ENCODE data around the gene IL37.

The IL37 gene

GRCh38 chr2:112910865-112911264, at the start of gene IL37:
Gene IL37, plus strand, starts transcription at chr2:112911165. Its CDS starts 1,848 bp downstream, at chr2:112913013.
- in situ Hi-C loops (cut with HindIII; ENCODE audit: low sequenced_read_pairs), result no loop called here
- no peak for DNase-seq (ENCODE audit: low read depth, low spot score)
- no peak for TF ChIP-seq CTCF (IDR thresholded peaks at IDR 0.05; ENCODE audit: low read depth, low read length)
- H3K4me3 ChIP-seq (ENCODE audit: low read depth, low read length), result no peak within 1 kb of the TSS

GRCh38 chr2:112864072-112864471, 46.9 kb upstream of the IL37 start:
- TF ChIP-seq CTCF (IDR thresholded peaks at IDR 0.05; ENCODE audit: low read depth, low read length), result no peak
- no peak for DNase-seq (ENCODE audit: low read depth, low spot score)
- no peak overlapping the region for H3K4me3 ChIP-seq (ENCODE audit: low read depth, low read length)
- in situ Hi-C loops (cut with HindIII; ENCODE audit: low sequenced_read_pairs), result no loop called here

- in situ Hi-C loops (cut with HindIII; ENCODE audit: low sequenced_read_pairs), result no loop called here
- H3K4me3 ChIP-seq (ENCODE audit: low read depth, low read length), result no peak overlapping the region
- TF ChIP-seq CTCF (IDR thresholded peaks at IDR 0.05; ENCODE audit: low read depth, low read length), result no peak
- no peak for DNase-seq (ENCODE audit: low read depth, low spot score)
Measured at GRCh38 chr2:112866128-112866835, 44.7 kb upstream of the IL37 start.

GRCh38 chr2:112867701-112868631, 43.0 kb upstream of the IL37 start:
- no peak for DNase-seq (ENCODE audit: low read depth, low spot score)
- no peak overlapping the region for H3K4me3 ChIP-seq (ENCODE audit: low read depth, low read length)
- in situ Hi-C loops (cut with HindIII; ENCODE audit: low sequenced_read_pairs), result no loop called here
- no peak for TF ChIP-seq CTCF (IDR thresholded peaks at IDR 0.05; ENCODE audit: low read depth, low read length)

GRCh38 chr2:112869258-112869842, 41.6 kb upstream of the IL37 start:
- no peak overlapping the region for H3K4me3 ChIP-seq (ENCODE audit: low read depth, low read length)
- in situ Hi-C loops (cut with HindIII; ENCODE audit: low sequenced_read_pairs), result no loop called here
- DNase-seq (ENCODE audit: low read depth, low spot score), result peak; percentile 87
- TF ChIP-seq CTCF (IDR thresholded peaks at IDR 0.05; ENCODE audit: low read depth, low read length), result no peak

Measured in astrocyte of the spinal cord (primary cell).